Esophagus muscularis mucosa (tissue), 3 donors: Measurements from ENCODE around the gene SSTR5.

Experiments
- CTCF ChIP-seq, 3 experiments: fragments of 200-600 bp in 2 of 3; fragments of 450-650 bp in 1 of 3; sonication (generic) in 2 of 3; IDR thresholded peaks; one replicate each; pipeline ENCODE4 v1.5.1; 2017 to 2019; ENCODE audit warnings: antibody characterized with exemption in 3 of 3, mild to moderate bottlenecking in 2 of 3, moderate library complexity in 1 of 3
- POLR2A ChIP-seq: fragments of 450-650 bp; IDR thresholded peaks from one replicate; pipeline ENCODE4 v1.6.1; 2017; ENCODE audit warnings: antibody characterized with exemption, moderate library complexity, mild to moderate bottlenecking, low read depth

GRCh38 chr16:1067629-1068028 is 4.9 kb upstream of the SSTR5 start:
- no peak for TF ChIP-seq POLR2A
- no peak for TF ChIP-seq CTCF (IDR thresholded peaks at IDR 0.05)
